GM21367 (cell line): ENCODE data around the gene RPL6.
"Not testable (repeated sequence)": the region's sequence is repeated elsewhere in the genome, so short reads cannot be mapped to it uniquely, and the experiment has no call there.

Source experiments
- ATAC-seq: cut with Tn5 transposase; IDR thresholded peaks from one replicate; pipeline ENCODE4 v1.9.1; 2021; ENCODE audit not compliant: unreplicated experiment

Gene RPL6

GRCh38 chr12:112420740-112421139, 11.3 kb upstream of the RPL6 start:
- no peak for ATAC-seq

- no peak for ATAC-seq
Measured at GRCh38 chr12:112419297-112420133, 10.1 kb upstream of the RPL6 start.

- ATAC-seq, result peak; percentile 62
Measured at GRCh38 chr12:112418608-112419296, 9.3 kb upstream of the RPL6 start, which contains the start of gene PTPN11. TSS of gene PTPN11 (plus strand) at chr12:112418947. CDS start at chr12:112419112, 165 bp downstream.

- no peak for ATAC-seq
Measured at GRCh38 chr12:112418273-112418607, 8.8 kb upstream of the RPL6 start.

GRCh38 chr12:112415457-112415856, 6.1 kb upstream of the RPL6 start:
- ATAC-seq, result not testable (repeated sequence)

- no peak for ATAC-seq
Measured at GRCh38 chr12:112413855-112414625, 4.6 kb upstream of the RPL6 start.

- no peak for ATAC-seq
Measured at GRCh38 chr12:112409906-112410244, 470 bp upstream of the RPL6 start.

GRCh38 chr12:112408621-112409020, 784 bp downstream of the RPL6 start:
- ATAC-seq, result no peak

GRCh38 chr12:112407683-112408082, 1.7 kb downstream of the RPL6 start:
- ATAC-seq, result not testable (repeated sequence)

- ATAC-seq, result no peak
Measured at GRCh38 chr12:112406519-112407488, 2.6 kb downstream of the RPL6 start.

GRCh38 chr12:112401903-112402498, 7.4 kb downstream of the RPL6 start:
- no peak for ATAC-seq

GRCh38 chr12:112401054-112401453, 8.4 kb downstream of the RPL6 start:
- no peak for ATAC-seq

GRCh38 chr12:112393328-112393727, 16.1 kb downstream of the RPL6 start:
- ATAC-seq, result no peak

GRCh38 chr12:112389922-112390654, 19.3 kb downstream of the RPL6 start:
- not testable (repeated sequence) for ATAC-seq

GRCh38 chr12:112389228-112389627, 20.2 kb downstream of the RPL6 start:
- no peak for ATAC-seq

GRCh38 chr12:112386726-112387125, 22.7 kb downstream of the RPL6 start:
- ATAC-seq, result no peak

- no peak for ATAC-seq
Measured at GRCh38 chr12:112382866-112383265, 26.5 kb downstream of the RPL6 start.

GRCh38 chr12:112381883-112382796, 27.3 kb downstream of the RPL6 start, which contains the start of gene HECTD4:
TSS of gene HECTD4 (minus strand) at chr12:112382431. CDS start at chr12:112382128, 303 bp downstream.
- peak; percentile 84 for ATAC-seq
